T47D (cell line): ENCODE data around the gene DES.

Source experiments
- DNase-seq, 2 experiments: peaks; one replicate each; pipeline versions ENCODE4 v3.0.0 to v3.0.0-alpha.2; 2011 to 2012; ENCODE audit warnings: low read depth in 1 of 2, low spot score in 1 of 2
- JUND ChIP-seq: IDR thresholded peaks from 2 replicates; pipeline ENCODE4 v1.6.1; 2012; ENCODE audit warnings: low read depth
- in situ Hi-C: cut with HindIII; loops from 2 replicates; pipeline ENCODE4 v1.10.0; 2016; ENCODE audit warnings: low sequenced_read_pairs, low pct_unique_long_range_greater_than_20kb

The DES gene

GRCh38 chr2:219441451-219442255 is 23.5 kb downstream of the DES start:
- peak; percentile 36 to 80 for DNase-seq
- no peak for TF ChIP-seq JUND
- in situ Hi-C loops: no loop called here

- in situ Hi-C loops: no loop called here
- DNase-seq: no peak
- TF ChIP-seq JUND: no peak
Measured at GRCh38 chr2:219442256-219443015, 24.3 kb downstream of the DES start.

- TF ChIP-seq JUND: no peak
- DNase-seq: no peak
- in situ Hi-C loops: no loop called here
Measured at GRCh38 chr2:219443016-219443696, 25.0 kb downstream of the DES start.

GRCh38 chr2:219443697-219444023 is 25.5 kb downstream of the DES start:
- TF ChIP-seq JUND: no peak

DNA sequence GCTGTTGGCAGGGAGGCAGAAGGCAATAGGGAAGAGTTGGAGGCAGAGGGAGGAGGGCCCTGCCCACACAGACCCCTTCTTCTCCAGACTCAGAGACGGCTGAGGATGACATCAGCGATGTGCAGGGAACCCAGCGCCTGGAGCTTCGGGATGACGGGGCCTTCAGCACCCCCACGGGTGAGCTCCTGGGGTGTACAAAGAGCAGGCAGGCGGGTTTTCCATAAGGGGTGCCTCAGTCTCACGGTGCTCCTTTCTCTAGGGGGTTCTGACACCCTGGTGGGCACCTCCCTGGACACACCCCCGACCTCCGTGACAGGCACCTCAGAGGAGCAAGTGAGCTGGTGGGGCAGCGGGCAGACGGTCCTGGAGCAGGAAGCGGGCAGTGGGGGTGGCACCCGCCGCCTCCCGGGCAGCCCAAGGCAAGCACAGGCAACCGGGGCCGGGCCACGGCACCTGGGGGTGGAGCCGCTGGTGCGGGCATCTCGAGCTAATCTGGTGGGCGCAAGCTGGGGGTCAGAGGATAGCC is 26.5 kb downstream of the DES start:
- in situ Hi-C loops: no loop called here
- no peak for DNase-seq
- TF ChIP-seq JUND: no peak

More at GRCh38 chr2:219443697-219444023, 25.5 kb downstream of the DES start:
- in situ Hi-C loops: no loop called here
- DNase-seq: no peak

DNA sequence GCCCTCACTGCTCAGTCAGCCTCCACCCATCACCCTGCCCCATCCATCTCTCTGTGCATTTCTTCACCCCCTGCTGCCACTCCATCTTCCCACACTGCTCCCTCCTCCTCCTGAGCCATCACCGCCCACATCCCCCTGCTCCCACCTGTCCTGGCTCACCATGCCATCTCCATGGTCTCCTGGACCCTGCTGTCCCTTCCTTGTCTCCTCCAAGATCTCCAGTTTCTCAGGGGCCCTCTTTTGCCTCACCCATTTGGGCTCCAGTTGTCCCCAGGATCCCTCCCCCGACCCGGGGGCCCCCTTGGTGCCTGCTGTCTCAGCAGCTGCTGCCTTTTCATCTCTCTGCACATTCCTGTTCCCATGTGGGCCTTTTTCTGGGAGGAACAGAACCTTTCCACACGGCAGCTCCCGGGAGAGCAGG is 27.1 kb downstream of the DES start:
- in situ Hi-C loops: no loop called here
- no peak for DNase-seq
- no peak for TF ChIP-seq JUND

DNA sequence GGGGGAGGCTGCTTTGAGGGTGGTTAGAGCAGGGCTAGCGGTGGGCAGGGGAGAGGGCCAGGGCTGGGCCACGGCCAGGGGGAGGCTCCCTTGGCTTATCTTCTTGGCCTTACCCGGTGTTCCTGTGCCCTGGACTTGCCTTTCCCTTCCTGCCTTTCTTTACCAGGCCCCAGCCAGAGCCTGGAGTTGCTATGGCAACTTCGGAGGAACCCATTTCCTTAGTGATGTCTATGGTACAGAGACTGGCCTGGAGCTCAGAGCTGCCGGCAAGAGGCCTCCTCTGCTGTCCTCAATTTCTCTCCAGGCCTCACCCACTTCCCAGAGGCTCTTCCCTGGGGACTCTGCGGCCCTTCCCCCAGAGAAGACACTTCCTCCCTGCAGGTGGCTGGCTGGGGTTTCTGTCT is 27.9 kb downstream of the DES start:
- in situ Hi-C loops: no loop called here
- DNase-seq: no peak
- no peak for TF ChIP-seq JUND

GRCh38 chr2:219446689-219447088 is 28.5 kb downstream of the DES start:
- in situ Hi-C loops: no loop called here
- DNase-seq: no peak
- TF ChIP-seq JUND: no peak

DNA sequence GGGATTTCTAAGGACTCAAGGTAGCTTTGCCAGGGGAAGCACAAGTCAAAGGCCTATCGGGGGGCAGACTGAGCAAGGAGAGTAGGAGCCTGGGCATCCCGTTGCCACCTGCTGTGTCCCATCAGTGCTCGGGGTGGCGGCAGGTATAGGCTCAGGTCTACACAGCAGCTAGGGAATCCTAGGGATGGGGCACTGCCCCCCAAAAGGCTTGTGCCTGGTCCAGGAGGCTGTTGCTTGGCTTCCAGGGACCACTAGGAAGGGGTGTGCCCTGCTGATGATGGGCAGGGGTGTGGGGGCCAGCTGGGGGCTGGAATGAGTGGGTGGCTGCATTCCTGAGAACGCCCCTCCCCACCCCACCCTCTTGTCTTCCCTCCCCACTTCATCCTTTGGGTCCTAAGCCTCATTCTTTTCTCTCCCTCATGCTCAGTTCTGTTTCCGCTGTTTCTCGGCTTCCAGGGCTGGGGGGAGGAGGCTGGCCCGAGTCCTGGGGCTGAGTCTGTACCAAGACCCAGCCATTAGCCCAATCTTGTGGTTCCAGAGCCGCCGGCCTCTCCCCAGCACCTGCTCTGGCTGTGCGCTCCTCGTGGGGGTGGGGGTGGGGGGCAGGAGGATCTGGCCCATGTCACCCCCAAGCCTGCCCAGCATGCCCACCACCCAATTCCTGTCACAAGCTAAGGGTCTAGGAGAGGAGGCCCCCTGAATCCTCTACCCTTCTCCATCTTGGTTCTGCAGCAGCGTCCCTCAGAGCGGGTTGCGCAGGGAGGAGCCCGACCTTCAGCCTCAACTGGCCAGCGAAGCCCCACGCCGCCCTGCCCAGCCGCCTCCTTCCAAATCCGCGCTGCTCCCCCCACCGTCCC is 29.3 kb downstream of the DES start:
- no peak for DNase-seq
- in situ Hi-C loops: no loop called here
- TF ChIP-seq JUND: no peak

- in situ Hi-C loops: no loop called here
- DNase-seq: no peak
- no peak for TF ChIP-seq JUND
Measured at GRCh38 chr2:219448099-219448775, 30.1 kb downstream of the DES start.

DNA sequence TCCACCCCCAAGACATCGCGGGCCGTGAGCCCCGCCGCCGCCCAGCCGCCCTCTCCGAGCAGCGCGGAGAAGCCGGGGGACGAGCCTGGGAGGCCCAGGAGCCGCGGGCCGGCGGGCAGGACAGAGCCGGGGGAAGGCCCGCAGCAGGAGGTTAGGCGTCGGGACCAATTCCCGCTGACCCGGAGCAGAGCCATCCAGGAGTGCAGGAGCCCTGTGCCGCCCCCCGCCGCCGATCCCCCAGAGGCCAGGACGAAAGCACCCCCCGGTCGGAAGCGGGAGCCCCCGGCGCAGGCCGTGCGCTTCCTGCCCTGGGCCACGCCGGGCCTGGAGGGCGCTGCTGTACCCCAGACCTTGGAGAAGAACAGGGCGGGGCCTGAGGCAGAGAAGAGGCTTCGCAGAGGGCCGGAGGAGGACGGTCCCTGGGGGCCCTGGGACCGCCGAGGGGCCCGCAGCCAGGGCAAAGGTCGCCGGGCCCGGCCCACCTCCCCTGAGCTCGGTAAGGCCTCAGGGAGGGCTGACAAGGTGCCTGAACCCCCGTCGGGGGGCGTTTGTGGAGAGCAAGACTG is 30.7 kb downstream of the DES start:
- in situ Hi-C loops: no loop called here
- no peak for TF ChIP-seq JUND
- no peak for DNase-seq
